Left ventricle myocardium superior (tissue), 1 donor: ENCODE measurements around the gene UBL7. TPM values are rescaled to one million over a fixed set of nuclear protein-coding genes. Genes with fewer than 3 reads are reported as not detected.
"Not testable (repeated sequence)": the region's sequence is repeated elsewhere in the genome, so short reads cannot be mapped to it uniquely, and the experiment has no call there.

Source experiments
- ATAC-seq: fragments of 200-7000 bp; cut with Tn5 transposase; one replicate; pipeline ENCODE4 v1.9.1; 2020; ENCODE audit warnings: mild to moderate bottlenecking, moderate library complexity
- DNase-seq: peaks from one replicate; pipeline ENCODE4 v3.0.0-alpha.2; 2020
- intact Hi-C: fragments of 100-400 bp; cut with micrococcal nuclease; formaldehyde crosslinking; loops from one replicate; pipeline ENCODE4 v1.11.0; 2022
- total RNA-seq: library from RNA; stranded (reverse); fragmentation: NEBNext Ultra II Directional; extraction: Animal tissue kit (Norgen Biotek cat#: 25700); gene quantifications from one replicate; pipeline ENCODE4 v1.2.1, GENCODE V29; 2021
- donor health status: DM: no; HTN: yes; CAD: no; lungs with severe emphysema.

Gene UBL7
- total RNA-seq, 1 donor from 2014 or later = 55.1 TPM

DNA sequence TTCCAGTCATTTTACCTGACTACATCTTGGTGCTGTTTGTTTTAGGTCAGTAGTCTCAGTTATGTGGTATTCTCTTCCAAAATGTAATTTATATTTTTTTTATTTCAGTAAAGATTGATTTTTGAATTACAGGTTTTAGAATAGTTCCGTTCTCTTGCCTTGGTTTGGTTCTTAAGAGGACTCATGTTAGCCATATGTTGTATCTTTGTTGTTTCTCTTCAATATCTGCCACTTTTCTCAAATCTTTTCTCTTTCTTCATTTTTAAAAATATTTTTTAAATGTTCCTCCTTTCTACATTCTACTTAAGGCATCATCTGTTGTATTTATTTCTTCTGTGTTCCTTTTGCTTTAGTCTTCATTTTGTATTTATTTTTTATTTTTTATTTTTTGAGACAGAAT is 5.6 kb upstream of the UBL7 start:
- ATAC-seq (no peak), DNase-seq (no peak)
- intact Hi-C loops = no loop called here

DNA sequence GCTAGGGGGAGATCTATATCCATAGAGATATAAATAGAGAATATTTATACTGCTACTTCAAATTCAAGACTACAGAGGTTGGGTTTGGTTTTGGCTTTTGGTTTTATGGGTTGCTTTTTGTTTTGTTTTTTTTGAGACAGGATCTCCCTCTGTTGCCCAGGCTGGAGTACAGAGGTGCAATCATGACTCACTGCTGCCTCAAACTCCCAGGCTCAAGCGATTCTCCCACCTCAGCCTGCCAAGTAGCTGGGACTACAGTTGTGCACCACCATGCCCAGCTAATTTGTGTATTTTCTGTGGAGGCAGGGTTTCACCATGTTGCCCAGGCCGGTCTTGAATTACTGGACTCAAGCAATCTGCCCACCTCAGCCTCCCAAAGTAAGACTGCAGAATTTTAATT is 3.9 kb upstream of the UBL7 start:
- ATAC-seq (no peak), DNase-seq (no peak)
- intact Hi-C loops = no loop called here

DNA sequence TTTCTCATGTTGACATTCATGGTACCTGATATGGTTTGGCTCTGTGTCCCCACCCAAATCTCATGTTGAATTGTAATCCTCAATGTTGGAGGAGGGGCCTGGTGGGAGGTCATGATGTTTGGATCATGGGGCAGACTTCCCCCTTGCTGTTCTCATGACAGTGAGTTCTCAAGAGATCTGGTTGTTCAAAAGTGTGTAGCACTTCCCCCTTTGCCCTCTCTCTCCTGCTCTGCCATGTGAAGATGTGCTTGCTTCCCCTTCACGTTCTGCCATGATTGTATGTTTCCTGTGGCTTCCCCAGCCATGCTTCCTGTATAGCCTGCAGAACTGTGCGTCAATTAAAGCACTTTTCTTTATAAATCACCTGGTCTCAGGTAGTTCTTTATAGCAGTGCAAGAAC is 3.3 kb upstream of the UBL7 start:
- intact Hi-C loops = no loop called here
- no peak for DNase-seq
- no peak for ATAC-seq

DNA sequence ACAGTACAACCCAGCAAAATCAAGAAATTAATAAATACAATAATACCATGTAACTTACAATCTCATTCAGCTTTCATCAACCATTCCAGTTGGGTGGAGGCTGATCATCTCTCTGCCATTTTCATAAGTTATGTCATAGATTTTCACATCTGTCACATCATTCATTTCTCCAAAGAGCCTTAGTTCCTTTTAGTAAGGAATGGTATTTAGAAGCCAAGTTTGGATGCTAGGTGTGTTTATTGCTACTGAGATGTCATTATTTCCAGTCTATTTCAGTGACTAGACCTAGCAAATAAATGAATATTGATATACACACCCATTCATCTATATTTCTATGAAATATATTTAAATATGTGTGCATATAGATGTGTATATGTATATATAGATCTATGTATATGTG is 2.7 kb upstream of the UBL7 start:
- DNase-seq (no peak), ATAC-seq (no peak)
- intact Hi-C loops = no loop called here

DNA sequence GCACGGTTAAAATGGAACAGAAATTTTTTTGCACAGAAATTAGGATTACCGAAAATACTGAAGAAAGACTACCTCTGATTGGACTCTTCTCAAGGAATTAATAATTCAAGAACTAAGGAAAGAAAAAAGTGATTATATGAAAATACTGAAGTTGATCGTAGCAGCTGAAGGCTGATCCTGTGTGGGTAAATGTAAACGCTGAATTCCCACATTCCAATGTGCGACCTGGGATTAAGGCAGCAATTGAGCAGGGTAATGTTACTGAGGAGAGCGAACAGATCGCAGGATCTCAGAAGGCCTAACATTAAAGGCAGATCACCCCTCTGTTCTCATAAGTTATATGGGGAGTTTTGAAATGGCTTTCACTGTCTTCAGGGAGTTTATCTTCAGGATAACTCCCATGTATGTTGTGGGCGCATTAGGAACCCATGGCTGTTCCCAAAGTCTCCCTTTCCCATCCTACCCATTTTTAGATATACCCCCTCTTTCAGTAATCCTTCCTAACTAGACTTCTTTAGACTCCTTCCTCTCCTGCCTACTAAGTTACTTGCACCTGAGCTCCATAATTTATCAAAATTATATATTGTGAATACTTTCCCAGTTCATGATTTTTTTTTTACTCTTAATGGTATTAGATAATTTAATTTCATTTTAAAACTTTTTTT is 1.0 kb upstream of the UBL7 start:
- intact Hi-C loops = no loop called here
- no peak for ATAC-seq
- DNase-seq = no peak

DNA sequence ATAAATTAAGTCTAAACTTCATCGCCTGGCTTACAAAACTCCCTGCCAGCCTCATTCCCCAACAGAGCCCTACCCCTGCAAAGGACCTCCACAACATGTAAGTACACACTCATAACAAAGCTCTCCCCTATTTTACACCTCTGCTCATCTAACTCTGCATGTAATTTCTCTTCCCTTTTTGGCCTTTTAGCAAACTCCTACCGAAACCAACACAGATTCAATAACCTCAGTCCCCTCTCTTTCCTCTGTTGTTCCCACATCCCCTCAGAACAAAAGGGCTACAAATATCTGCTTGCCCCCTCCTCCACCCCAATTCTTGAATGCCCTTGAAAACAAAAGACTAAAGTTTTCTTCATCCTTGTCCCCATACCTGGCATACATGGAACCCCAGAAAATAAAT is 662 bp downstream of the UBL7 start:
- no peak for ATAC-seq
- intact Hi-C loops = no loop called here

DNA sequence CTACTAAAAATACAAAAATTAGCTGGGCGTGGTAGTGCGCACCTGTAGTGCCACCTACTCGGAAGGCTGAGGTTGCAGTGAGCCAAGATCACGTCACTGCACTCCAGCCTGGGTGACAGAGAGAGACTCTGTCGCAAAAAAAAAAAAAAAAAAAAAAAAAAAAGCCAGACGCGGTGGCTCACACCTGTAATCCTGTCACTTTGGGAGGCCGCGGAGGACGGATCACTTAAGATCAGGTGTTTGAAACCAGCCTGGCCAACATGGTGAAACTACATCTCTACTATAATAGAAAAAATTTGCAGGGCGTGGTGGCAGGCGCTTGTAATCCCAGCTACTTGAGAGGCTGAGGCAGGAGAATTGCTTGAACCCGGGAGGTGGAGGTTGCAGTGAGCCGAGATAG is 1.2 kb downstream of the UBL7 start:
- intact Hi-C loops, ATAC-seq, DNase-seq: not testable (repeated sequence)

More for the DNA sequence above, 662 bp downstream of the UBL7 start:
- DNase-seq = no peak

DNA sequence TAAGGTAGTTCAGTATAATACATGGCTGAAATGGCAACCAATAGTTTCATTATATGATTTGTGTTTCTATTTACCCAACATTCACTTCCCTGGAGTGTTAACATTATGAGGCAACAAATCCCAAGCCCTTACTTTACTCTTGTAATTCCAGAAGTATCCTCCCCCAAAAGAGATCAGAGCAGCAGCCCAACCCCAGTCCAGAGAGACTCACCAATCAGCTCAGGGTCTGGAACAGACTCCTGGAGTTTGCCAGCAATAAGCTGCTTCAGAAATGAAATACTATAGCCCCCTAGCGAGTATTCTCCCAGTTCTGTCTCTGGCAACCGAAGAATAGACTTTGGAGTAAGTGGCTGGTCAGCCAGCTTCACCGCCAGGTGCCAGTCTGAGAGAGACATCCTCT is 2.5 kb downstream of the UBL7 start:
- ATAC-seq (no peak), DNase-seq (no peak)
- intact Hi-C loops = no loop called here

DNA sequence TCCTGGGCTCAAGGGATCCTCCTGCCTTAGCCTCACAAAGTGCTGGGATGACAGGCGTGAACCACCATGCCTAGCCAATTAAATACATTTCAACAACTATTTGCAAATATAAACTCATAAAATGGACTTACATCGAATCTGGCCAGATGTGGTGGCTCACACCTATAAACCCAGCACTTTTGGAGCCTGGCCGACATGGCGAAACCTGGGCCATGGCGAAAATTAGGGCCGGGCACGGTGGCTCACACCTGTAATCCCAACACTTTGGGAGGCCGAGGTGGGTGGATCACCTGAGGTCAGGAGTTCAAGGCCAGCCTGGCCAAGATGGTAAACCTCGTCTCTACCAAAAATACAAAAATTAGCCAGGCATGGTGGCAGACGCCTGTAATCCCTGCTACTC is 3.9 kb downstream of the UBL7 start:
- intact Hi-C loops, DNase-seq, ATAC-seq: not testable (repeated sequence)

DNA sequence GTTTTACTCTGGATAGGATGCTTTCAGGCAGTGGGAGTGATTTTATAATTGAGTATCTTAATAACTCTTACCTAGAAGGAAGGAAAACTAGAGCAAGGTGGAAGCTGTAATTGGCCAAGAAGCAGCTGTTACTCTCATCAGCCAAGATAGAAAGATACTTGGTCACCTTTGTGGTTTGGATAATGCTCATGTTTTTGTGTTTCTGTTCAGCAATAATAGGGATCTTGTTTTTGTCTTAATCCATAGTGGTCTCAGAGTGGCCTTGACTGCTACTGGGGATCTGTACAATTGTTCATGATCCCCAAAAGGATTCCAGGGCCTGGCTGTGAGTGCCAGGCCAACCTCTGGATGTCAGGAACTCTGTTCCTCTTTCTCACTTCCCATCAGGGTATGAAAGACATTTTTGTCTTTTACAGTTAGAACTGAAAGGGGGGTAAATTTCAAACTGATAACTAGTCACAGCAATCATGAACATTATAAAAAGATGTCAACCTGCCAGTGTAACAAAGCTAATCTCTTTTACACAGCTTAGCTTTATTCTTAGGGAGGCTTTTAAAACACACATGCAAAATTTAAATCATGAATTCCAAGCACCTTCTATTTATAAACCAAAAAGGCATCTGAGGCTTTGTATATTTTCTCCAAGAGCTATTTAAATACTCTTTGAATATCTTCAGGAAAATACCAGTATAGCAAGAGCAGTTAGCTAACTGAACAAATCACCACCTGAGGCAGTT is 6.0 kb downstream of the UBL7 start:
- intact Hi-C loops = no loop called here
- DNase-seq (no peak), ATAC-seq (no peak)

DNA sequence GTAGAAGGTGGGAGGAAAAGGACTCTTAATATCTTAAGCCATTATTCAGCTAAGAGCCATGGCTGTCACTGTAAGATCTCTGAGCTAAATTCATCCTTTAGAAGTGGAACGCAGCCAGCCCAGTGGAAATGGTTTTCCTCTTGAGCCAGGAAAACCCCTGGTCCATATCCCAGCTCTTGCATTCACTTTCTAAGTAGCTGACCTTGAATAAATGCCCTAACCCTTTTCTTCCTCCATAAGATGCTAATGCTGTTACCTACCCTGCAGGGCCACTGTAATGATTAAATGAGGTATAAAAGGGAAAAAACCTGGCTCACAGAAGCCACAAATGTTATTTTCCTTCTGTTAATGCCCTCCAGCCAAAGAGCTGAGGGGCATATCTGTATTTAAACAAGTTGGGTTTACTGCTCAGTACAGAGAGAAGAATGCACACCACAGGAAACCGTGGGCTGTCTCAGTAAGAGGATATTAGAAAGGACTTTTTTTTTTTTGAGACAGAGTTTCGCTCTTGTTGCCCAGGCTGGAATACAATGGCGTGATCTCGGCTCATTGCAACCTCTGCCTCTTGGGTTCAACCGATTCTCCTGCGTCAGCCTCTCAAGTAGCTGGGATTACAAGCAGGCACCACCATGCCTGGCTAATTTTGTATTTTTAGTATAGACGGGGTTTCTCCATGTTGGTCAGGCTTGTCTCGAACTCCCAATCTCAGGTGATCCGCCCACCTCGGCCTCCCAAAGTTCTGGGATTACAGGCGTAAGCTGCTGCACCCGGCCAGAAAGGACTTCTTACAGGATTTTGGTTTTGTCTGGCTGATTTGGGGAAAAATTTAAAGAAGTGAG is 6.8 kb downstream of the UBL7 start:
- ATAC-seq (peak; percentile 60), DNase-seq (no peak)
- intact Hi-C loops = no loop called here

DNA sequence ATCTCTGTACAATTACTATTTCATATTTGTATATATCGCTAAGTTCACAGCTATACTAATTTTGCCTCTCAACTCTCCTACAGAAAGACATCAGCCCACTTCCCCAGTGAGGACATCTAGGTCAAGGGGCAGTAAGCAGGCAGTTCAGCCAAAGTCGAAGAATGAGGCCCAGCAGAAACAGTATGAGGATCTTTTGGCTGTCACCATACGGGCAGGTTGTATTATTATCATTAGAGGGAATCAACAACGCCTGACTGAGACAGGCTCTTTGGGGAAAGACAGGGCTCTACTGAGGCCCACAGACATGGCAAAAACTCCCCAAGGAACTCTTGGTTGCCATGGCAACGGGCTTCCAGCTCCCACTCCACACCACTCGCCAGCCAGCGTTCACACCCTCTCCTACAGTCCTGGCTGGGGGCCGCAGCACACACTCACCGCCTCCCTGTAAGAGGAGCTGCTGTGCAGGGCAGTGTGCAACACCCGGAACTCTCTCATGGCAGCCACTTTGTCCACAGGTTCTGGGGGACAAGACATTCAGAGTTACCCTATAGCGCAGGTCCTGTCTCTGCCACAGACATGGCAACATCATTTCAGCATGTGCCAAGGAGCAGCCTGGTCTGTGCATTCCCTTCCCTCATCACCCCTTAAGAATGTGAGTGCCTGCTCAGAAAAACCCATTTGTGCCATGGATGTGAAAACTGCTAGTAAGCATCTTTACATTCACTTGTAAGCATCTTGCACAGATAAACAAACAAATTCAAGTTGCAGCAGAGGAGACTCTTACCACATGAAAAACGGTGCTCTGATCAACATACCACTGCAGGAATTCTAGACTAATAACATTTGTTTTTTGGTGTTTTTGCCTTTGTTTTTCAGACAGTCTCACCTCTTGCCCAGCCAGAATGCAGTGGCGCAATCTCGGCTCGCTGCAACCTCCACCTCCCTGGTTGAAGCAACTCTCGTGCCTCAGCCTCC is 8.8 kb downstream of the UBL7 start:
- ATAC-seq (no peak), DNase-seq (no peak)
- intact Hi-C loops = no loop called here

DNA sequence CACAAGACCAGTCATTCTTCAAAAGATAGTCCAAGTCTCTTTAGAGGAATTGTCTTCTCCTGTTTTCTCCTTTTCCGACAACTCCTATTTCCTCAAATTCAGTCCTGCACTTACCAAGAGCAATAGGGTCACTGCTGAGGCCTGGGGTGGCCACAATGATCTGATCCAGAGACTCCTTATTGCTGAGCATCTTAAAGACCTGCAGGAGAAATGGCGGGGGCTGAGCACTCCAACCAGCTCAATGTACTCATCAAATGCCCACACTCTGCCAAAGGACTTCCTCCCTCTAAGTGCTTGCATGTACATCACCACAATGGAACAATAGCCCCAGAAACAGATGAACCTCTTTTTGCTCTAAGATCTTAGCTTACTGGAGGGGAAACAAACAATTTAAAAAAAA is 9.6 kb downstream of the UBL7 start:
- intact Hi-C loops = no loop called here
- no peak for DNase-seq
- no peak for ATAC-seq

DNA sequence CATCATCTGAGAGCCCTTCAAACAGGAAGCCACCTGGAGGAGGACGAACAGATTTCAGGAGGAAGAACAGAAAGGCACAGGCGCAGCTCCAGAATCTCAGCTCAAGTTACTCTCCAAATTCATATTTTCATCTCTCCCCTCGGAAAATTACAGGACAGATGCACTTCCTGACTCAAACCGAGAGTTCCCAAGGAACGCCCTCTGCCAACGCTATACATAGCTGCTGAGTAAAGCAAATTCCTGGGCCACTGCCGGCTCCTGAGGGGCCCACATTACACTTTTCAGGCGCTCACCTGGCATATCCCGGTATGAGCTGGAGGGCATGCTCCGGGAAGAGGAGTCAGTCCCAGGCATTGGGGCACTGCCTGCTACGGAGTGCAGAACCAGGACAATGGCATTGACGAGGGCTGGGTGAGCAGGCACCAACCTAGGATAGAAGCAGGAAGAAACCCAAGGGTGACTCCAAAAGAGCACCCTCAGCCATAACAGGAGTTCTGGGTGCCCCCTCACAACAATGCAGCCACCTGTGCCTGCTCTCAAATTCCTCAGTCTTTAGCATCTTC is 11.2 kb downstream of the UBL7 start:
- no peak for ATAC-seq
- DNase-seq = no peak
- intact Hi-C loops = no loop called here

DNA sequence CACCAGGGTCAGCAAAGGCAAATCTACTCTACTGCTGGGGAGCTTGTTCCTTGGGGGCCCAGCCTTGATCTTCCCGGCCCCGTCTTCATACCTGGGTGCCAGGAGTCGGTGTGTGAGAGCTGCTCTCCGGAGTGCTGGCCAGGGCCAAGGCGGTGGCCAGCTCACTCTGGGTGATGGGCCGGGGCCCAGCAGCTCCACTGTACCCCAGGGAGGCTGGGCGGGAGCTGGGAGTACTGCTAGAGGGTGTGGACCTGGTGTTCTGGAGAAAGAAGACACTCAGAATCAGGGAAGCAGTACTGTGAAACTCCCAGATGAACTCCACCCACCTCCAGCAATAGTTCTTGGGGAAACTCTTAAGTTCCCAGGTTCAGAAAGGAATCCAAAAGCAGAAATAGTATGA is 11.9 kb downstream of the UBL7 start:
- ATAC-seq (no peak), DNase-seq (no peak)
- intact Hi-C loops = no loop called here

DNA sequence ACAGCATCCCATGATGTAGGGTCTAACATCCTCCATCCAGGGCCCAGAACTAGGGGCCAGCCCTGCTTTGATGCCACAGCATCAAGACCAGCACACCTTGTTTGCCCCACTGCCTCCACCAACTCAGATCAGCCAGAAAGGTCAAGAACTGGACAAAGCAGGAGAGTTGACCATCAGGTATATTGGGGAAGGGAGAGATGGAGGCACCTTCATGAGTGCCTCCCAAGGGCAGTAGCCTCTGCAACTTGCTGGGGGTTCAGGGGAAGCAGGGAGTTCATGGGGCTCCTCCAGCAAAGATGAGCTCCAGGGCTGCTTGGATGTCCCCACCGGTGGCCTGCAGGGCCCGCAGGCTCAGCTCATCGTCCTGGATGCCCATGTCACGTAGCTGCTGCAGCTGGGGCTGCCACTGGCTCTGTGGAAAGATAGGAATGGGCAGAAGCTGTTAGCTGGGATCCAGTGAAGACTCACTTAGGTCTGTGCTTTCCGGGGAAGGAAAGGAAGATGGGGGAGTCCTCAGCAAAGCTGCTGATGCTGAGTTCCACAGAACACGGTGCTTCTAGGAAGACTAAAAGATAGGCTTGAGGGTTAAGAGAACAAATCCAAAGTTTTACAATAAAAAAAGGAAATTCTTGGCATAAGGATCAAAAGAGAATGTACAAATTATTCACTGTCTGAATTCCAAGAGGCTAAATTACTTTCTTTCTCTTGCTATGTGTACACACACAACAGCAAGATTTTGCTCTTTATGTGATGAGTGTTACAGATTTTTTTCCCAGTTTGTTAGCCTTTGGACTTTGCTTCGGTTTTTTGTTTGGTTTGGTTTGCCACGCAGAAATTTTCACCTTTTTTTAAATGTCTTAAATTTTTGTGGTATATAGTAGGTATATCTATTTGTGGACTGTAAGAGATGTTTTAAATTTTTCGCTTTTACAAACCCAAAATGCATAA is 14.9 kb downstream of the UBL7 start:
- ATAC-seq = no peak
- no peak for DNase-seq
- intact Hi-C loops = no loop called here

DNA sequence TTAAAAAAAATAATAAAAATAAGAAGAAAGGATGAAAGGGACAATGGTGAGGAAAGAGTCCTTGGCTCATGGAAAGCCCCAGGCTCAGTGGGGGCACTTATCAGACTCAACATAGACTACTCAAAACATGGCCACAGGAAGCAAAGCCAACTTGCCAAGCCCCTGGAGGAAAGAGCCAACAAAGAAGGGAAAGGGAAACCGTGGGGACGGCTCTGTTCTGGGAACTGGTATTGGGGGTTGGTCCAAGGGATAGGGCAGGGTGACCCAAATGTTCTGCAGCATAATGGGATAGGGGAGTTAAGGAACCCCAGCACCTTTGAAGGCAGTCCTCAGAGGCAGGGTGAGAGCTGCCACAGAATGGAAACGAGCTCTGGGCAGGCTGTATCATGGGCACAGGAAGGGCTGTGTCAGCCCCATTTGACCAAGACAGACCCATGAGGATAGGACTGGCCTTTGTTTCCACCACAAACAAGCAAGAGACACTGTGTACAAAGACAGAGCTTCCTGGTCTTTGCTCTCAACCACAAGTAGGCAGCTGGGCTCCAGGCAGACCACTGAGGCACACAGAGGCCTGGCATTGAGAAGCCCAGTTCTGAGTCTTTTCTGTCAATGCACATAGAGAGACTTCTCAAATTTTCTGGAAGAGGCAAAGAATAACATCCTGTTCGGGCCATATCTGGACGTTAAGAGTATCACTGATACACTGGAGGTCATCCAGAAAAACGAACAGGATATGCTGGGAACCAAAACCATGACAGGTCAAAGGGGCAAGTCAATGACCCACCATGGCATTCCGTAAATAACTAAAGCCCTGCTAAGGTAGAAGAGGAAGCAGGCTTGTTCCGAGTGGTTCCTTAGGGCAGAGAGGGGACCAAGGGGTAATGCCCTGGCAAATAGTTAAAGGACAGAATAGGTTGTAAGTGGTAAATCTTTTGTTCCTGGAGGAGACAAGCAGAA is 16.6 kb downstream of the UBL7 start:
- no peak for ATAC-seq
- intact Hi-C loops = no loop called here
- no peak for DNase-seq
